ENCODE results near the gene RPL28.

- TF ChIP-seq, protein P1, sequence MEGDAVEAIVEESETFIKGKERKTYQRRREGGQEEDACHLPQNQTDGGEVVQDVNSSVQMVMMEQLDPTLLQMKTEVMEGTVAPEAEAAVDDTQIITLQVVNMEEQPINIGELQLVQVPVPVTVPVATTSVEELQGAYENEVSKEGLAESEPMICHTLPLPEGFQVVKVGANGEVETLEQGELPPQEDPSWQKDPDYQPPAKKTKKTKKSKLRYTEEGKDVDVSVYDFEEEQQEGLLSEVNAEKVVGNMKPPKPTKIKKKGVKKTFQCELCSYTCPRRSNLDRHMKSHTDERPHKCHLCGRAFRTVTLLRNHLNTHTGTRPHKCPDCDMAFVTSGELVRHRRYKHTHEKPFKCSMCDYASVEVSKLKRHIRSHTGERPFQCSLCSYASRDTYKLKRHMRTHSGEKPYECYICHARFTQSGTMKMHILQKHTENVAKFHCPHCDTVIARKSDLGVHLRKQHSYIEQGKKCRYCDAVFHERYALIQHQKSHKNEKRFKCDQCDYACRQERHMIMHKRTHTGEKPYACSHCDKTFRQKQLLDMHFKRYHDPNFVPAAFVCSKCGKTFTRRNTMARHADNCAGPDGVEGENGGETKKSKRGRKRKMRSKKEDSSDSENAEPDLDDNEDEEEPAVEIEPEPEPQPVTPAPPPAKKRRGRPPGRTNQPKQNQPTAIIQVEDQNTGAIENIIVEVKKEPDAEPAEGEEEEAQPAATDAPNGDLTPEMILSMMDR (conservative IDR thresholded peaks at IDR 0.05 in 1 of 2, IDR thresholded peaks at IDR 0.05 in 1 of 2; ENCODE audit: extremely low read depth in 1 of 2, insufficient read depth in 1 of 2, low read depth in 1 of 2, low read length in 2 of 2): no peak
- no peak for TF ChIP-seq EZH2 (IDR thresholded peaks at IDR 0.05; ENCODE audit: borderline replicate concordance, low read length)
These were observed 34.0 kb downstream of the RPL28 start for GRCh38 chr19:55419624-55420236.
